Spinal cord (tissue), 10 donors: ENCODE data around the gene PRRC2B. TPM values are rescaled to one million over a fixed set of nuclear protein-coding genes. Genes with fewer than 3 reads are reported as not detected.
"Not testable (repeated sequence)": the region's sequence is repeated elsewhere in the genome, so short reads cannot be mapped to it uniquely, and the experiment has no call there.

Experiments used
- DNase-seq, 6 donors: peaks; one replicate each; pipeline versions ENCODE4 v3.0.0 to v3.0.0-alpha.2; 2013 to 2015; ENCODE audit warnings: low spot score in 6 of 6, low read depth in 4 of 6
- H3K27ac ChIP-seq: one replicate; pipeline ENCODE4 v1.5.1; 2013; ENCODE audit warnings: low read depth, low read length, control low read depth
- H3K27me3 ChIP-seq: one replicate; pipeline ENCODE4 v1.6.1; 2013; ENCODE audit warnings: low read length; ENCODE audit not compliant: control insufficient read depth, insufficient read depth
- H3K36me3 ChIP-seq: one replicate; pipeline ENCODE4 v1.6.1; 2013; ENCODE audit warnings: low read length; ENCODE audit not compliant: control insufficient read depth, insufficient read depth
- H3K4me1 ChIP-seq: one replicate; pipeline ENCODE4 v1.6.1; 2013; ENCODE audit warnings: low read length; ENCODE audit not compliant: control insufficient read depth, insufficient read depth
- H3K4me3 ChIP-seq: one replicate; pipeline ENCODE4 v1.5.1; 2013; ENCODE audit warnings: low read depth, low read length, control low read depth
- H3K9me3 ChIP-seq: one replicate; pipeline ENCODE4 v1.6.1; 2013; ENCODE audit warnings: low read length; ENCODE audit not compliant: control insufficient read depth, insufficient read depth
- WGBS: methylation state at CpG from one replicate; pipeline ENCODE4 v1.1.5; 2013; ENCODE audit warnings: missing lambda C conversion rate; ENCODE audit not compliant: insufficient coverage; 5-methylcytosine and 5-hydroxymethylcytosine counted together
- polyA plus RNA-seq, 2 donors: library from polyadenylated mRNA; unstranded; fragments of 120-200 nt; gene quantifications; one replicate each; pipeline ENCODE4 v1.2.1, GENCODE V29; 2013; ENCODE audit not compliant: insufficient read length in 2 of 2
- total RNA-seq, 2 donors: library from RNA; depleted of rRNA in 1 of 2; stranded (reverse); fragments of 120-200 nt in 1 of 2; fragments of >200 nt in 1 of 2; gene quantifications; one replicate each; pipeline versions ENCODE4 v1.2.3 to v1.2.4, GENCODE V29; 2013 to 2014
- donor health status: healthy.

Gene PRRC2B
- total and polyA plus RNA-seq, 4 donors, result 112 to 219 (median 158) TPM

DNA sequence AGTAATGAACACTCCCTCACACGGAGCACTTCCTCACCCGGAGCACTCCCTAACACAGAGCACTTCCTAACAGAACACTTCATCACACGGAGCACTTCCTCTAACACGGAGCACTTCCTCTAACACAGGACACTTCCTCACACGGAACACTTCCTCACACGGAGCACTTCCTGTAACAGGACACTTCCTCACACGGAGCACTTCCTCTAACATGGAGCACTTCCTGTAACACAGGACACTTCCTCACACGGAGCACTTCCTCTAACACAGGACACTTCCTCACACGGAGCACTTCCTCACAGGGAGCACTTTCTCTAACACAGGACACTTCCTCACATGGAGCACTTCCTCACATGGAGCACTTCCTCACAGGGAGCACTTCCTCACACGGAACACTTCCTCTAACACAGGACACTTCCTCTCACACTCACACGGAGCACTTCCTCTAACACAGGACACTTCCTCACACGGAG is 121.7 kb downstream of the PRRC2B start:
- H3K27ac ChIP-seq, H3K9me3 ChIP-seq, H3K27me3 ChIP-seq, H3K4me3 ChIP-seq, H3K4me1 ChIP-seq, DNase-seq: not testable (repeated sequence)
- H3K36me3 ChIP-seq, result peaks cover 99% of the 10 kb centered on the region
- 80% methylated on average over 8 of the region's 12 CpGs for WGBS

DNA sequence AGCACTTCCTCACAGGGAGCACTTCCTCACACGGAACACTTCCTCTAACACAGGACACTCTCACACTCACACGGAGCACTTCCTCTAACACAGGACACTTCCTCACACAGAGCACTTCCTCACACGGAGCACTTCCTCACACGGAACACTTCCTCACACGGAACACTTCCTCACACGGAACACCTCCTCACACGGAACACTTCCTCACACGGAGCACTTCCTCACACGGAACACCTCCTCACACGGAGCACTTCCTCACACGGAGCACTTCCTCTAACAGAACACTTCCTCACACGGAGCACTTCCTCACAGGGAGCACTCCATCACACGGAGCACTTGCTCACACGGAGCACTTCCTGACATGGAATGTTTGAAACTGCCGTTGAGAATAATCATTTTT is 122.2 kb downstream of the PRRC2B start:
- DNase-seq, result no peak
- WGBS, result 93% methylated on average over 10 of the region's 15 CpGs
- H3K27me3 ChIP-seq, result no peaks in the 10 kb centered on the region
- no peak overlapping the region for H3K4me3 ChIP-seq
- H3K4me1 ChIP-seq, result peaks cover 10% of the 10 kb centered on the region
- H3K9me3 ChIP-seq, result no peaks in the 10 kb centered on the region
- no peak overlapping the region for H3K27ac ChIP-seq
- peaks cover 99% of the 10 kb centered on the region for H3K36me3 ChIP-seq

DNA sequence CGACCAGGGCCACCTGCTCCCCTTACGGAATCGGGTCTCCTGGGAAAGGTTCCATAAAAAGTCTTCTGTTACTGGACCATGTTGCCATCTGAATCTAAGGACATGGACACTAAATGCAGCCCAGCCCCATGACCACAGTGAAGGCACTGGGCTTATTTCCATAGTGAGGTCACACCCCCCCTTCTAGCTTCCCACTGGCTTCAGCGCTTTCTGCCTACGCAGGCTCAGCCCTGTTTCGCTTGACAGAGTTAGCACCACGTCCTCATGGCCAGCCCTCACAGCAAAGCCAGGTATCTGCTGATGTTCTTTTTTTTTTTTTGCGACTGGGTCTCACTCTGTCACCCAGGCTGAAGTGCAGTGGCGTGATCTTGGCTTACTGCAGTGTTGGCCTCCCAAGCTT is 123.0 kb downstream of the PRRC2B start:
- peaks cover 10% of the 10 kb centered on the region for H3K4me1 ChIP-seq
- H3K9me3 ChIP-seq, result no peaks in the 10 kb centered on the region
- H3K27me3 ChIP-seq, result no peaks in the 10 kb centered on the region
- no peak overlapping the region for H3K27ac ChIP-seq
- no peak overlapping the region for H3K4me3 ChIP-seq
- no peak for DNase-seq
- 91% methylated on average over 7 of the region's 9 CpGs for WGBS
- peaks cover 99% of the 10 kb centered on the region for H3K36me3 ChIP-seq

DNA sequence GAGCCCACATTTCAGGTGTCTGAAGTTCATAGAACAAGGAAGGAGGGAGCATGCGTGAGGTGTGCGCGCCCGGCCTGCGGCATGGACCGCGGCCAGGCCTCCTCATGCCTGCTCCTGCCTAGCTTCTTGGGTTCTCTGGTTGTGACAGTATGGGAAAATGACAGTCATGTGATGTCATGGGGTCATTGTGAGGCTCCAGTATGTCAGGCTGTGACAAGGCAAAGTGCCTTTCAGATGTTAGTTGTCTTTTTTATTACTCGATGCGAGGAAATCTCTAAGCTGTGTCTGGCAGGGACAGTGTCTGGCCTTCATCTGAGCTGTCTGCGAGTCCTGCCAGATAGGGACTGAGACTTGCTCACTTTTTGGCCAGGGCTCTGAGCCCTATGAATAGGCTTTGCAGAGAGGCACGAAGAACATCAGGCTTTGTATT is 123.9 kb downstream of the PRRC2B start:
- no peak overlapping the region for H3K27ac ChIP-seq
- 95% methylated on average over 11 of the region's 11 CpGs for WGBS
- no peaks in the 10 kb centered on the region for H3K9me3 ChIP-seq
- peaks cover 99% of the 10 kb centered on the region for H3K36me3 ChIP-seq
- peak in 1 of 6 donors; percentile 36 for DNase-seq
- no peak overlapping the region for H3K4me3 ChIP-seq
- H3K27me3 ChIP-seq, result no peaks in the 10 kb centered on the region
- peaks cover 10% of the 10 kb centered on the region for H3K4me1 ChIP-seq

DNA sequence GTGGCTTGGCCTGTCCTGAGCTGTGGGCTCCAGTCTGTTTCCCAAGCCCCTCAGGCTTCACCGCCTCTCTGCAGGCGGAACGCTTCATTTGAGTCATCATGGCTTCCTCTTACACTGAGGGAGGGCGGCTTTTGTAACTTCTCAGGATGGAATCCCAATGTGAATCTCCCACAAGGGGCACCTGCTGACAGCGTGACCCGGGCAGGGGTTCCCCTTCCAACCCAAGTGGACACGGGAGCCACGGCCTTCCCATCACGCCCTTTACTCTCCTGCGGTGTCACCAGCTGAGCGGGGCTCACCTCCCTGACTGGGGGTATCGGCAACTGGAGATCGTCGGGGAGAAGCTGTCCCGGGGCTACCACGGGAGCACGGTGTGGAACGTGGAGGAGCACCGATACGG is 124.7 kb downstream of the PRRC2B start:
- Histone ChIP-seq H3K4me3 (no peak overlapping the region), H3K27ac (no peak overlapping the region), H3K36me3 (peaks cover 99% of the 10 kb centered on the region), H3K27me3 (no peaks in the 10 kb centered on the region), H3K4me1 (peaks cover 10% of the 10 kb centered on the region), H3K9me3 (no peaks in the 10 kb centered on the region)
- DNase-seq, result no peak
- WGBS, result 97% methylated on average over 15 of the region's 20 CpGs

DNA sequence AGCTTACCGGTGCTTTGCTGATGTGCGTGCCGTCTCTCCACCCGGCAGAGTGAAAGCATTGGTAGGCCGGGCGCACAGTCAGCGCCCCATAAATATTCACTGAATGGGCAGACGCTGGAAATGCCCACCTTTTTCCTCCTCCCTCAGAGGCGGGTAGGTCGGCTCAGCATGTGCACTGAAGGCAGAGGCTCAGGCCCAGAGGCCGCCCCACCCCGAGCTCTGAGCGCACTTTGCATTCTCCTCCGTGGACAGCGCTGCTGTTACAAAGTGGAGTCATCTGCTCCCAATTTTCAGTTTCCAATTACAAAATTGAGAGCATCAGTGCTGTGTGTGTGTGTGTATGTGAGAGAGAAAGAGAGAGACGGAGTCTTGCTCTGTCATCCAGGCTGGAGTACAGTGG is 126.6 kb downstream of the PRRC2B start:
- 76% methylated on average over 15 of the region's 16 CpGs for WGBS
- peaks cover 99% of the 10 kb centered on the region for H3K36me3 ChIP-seq

DNA sequence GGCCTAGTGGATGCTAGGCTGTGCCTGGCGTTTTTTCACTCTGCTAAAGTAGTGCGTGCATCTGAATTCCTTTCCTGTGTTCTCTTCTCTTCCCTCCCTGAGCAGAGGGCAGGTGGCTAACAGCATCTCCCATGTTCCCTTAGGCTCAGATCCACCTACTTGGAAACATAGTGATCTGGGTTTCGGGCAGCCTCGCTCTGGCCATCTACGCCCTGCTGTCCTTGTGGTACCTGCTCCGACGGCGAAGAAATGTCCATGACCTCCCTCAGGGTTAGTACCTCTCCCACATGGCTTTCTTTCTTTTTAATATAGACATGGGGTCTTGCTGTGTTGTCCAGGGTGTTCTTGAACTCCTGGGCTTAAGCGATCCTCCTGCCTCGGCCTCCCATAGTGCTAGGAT is 127.3 kb downstream of the PRRC2B start:
- no peaks in the 10 kb centered on the region for H3K9me3 ChIP-seq
- no peaks in the 10 kb centered on the region for H3K27me3 ChIP-seq
- H3K4me3 ChIP-seq, result no peak overlapping the region
- H3K27ac ChIP-seq, result no peak overlapping the region
- peaks cover 99% of the 10 kb centered on the region for H3K36me3 ChIP-seq
- peaks cover 27% of the 10 kb centered on the region for H3K4me1 ChIP-seq
- no peak for DNase-seq
- 83% methylated on average over 3 of the region's 10 CpGs for WGBS

More for the DNA sequence above, 126.6 kb downstream of the PRRC2B start:
- H3K27ac ChIP-seq, result no peak overlapping the region
- H3K27me3 ChIP-seq, result no peaks in the 10 kb centered on the region
- no peak for DNase-seq
- H3K9me3 ChIP-seq, result no peaks in the 10 kb centered on the region
- no peak overlapping the region for H3K4me3 ChIP-seq
- peaks cover 20% of the 10 kb centered on the region for H3K4me1 ChIP-seq

DNA sequence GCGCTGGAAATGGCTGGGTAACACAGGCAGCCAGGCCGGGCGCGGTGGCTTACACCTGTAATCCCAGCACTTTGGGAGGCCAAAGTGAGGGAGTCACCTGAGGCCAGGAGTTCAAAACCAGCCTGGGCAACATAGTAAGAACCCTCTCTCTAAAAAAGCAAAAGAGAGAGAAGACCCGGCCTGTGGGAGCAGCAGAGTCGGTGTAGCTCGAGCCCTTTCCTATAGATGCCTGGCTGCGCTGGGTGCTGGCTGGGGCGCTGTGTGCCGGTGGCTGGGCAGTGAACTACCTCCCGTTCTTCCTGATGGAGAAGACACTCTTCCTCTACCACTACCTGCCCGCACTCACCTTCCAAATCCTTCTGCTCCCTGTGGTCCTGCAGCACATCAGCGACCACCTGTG is 127.9 kb downstream of the PRRC2B start:
- Histone ChIP-seq H3K36me3 (peaks cover 99% of the 10 kb centered on the region), H3K27ac (no peak overlapping the region), H3K9me3 (no peaks in the 10 kb centered on the region), H3K4me1 (peaks cover 34% of the 10 kb centered on the region), H3K4me3 (no peak overlapping the region), H3K27me3 (no peaks in the 10 kb centered on the region)
- 100% methylated on average over 10 of the region's 13 CpGs for WGBS
- DNase-seq, result no peak

DNA sequence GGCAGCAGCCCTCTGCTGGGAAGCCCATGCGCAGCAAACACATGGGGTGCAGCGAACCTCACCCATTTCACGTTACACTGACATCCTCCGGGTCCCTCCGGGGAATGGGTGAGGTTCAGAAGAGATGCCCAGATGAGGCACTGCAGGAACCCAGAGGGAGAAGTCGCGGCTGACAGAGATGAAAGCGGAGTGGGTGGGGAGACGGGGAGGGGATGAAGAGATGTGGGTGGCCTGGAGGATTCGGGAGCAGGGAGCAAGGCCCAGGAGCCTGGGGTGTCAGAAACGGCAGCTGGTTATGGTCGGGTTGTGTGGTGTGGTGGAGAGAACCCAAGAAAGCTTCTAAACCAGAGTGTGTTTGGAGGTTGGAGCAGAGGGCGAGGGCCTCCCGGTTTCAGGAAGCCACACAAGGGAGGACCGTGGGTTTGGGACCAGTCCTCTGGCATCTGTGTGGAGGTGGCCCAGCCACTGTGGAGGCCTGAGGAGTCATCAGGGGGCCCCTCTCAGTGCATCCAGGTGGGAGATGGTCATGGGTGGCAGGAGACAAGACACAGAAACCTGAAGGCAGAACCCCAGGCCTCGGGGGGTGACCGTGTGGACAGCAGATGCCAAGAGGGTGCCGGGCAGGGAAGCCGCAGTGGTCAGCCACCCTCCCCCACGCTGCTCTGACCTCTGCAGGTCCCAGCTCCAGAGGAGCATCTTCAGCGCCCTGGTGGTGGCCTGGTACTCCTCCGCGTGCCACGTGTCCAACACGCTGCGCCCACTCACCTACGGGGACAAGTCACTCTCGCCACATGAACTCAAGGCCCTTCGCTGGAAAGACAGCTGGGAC is 128.6 kb downstream of the PRRC2B start:
- 94% methylated on average over 29 of the region's 29 CpGs for WGBS
- Histone ChIP-seq H3K27ac (no peak overlapping the region), H3K4me1 (peaks cover 37% of the 10 kb centered on the region), H3K36me3 (peaks cover 99% of the 10 kb centered on the region), H3K4me3 (no peak overlapping the region), H3K9me3 (no peaks in the 10 kb centered on the region), H3K27me3 (no peaks in the 10 kb centered on the region)
- DNase-seq, result no peak

DNA sequence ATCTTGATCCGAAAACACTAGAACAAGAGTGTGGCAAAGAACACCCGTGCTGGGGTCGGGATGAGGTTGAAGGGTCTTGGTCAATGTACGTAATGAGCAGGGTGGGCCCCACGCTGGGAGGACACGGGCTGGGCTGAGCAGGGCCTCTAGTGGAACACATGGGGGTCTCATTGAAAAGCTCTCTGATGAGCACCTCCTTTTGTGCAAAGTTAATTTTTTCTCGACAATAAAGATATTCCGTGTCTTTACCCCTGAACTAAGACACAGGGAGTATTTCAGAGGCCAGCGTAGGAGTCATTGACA is 129.2 kb downstream of the PRRC2B start:
- DNase-seq, result no peak
- Histone ChIP-seq H3K27ac (no peak overlapping the region), H3K27me3 (no peaks in the 10 kb centered on the region), H3K4me3 (no peak overlapping the region), H3K4me1 (peaks cover 31% of the 10 kb centered on the region), H3K36me3 (peaks cover 99% of the 10 kb centered on the region), H3K9me3 (no peaks in the 10 kb centered on the region)
- WGBS, result 86% methylated on average over 9 of the region's 9 CpGs
